ENCODE results near the gene PPP1R3A.

PPP1R3A gene

DNA sequence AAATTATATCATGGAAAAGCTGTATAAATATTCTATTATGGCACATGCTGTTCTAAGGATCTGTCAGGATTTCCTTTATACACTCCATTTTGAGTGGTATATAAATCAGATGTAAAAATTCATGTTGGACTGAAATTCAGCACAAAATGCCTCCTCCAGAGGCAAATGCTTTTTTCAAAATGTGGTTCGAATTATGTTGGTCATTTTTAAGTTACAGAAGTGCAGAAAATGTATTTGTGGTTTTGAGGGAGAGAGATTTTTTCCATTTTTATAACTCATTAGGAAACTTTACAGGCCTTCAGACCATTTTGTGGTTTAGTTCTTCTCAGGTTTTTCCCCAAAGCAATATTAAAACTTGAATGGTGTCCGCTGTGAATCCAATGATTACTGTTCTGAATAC lies 2.9 kb downstream of the PPP1R3A start:
- DNase-seq (ENCODE audit: low read depth), result no peak
- TF ChIP-seq, protein P1, sequence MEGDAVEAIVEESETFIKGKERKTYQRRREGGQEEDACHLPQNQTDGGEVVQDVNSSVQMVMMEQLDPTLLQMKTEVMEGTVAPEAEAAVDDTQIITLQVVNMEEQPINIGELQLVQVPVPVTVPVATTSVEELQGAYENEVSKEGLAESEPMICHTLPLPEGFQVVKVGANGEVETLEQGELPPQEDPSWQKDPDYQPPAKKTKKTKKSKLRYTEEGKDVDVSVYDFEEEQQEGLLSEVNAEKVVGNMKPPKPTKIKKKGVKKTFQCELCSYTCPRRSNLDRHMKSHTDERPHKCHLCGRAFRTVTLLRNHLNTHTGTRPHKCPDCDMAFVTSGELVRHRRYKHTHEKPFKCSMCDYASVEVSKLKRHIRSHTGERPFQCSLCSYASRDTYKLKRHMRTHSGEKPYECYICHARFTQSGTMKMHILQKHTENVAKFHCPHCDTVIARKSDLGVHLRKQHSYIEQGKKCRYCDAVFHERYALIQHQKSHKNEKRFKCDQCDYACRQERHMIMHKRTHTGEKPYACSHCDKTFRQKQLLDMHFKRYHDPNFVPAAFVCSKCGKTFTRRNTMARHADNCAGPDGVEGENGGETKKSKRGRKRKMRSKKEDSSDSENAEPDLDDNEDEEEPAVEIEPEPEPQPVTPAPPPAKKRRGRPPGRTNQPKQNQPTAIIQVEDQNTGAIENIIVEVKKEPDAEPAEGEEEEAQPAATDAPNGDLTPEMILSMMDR (IDR thresholded peaks at IDR 0.05; ENCODE audit: control insufficient read depth, extremely low read depth, insufficient read depth), result no peak
- no peak overlapping the region for H3K4me3 ChIP-seq (ENCODE audit: low read depth, low read length)

DNA sequence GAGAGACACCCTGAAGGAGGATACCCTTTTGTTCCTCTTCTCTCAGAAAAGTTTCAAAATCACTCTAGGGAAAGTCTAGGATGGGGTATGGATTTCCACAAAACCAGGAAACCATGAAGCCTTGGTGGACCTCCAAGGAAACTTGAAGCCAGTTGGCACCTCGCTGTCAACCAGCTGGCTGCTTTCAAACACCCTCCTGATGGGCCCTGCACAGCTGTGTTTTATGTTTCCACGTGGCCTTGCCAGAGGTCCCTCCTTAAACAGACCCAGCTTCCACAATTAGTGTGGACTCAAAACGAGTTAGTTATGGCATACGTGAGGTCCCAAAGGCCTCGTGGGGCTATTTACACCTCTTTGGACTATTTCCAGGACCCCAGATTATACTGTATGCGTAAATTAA lies 5.9 kb downstream of the PPP1R3A start:
- no peak for DNase-seq (ENCODE audit: low read depth)
- no peak overlapping the region for H3K4me3 ChIP-seq (ENCODE audit: low read depth, low read length)
- TF ChIP-seq, protein P1 (IDR thresholded peaks at IDR 0.05; ENCODE audit: control insufficient read depth, extremely low read depth, insufficient read depth), result no peak

DNA sequence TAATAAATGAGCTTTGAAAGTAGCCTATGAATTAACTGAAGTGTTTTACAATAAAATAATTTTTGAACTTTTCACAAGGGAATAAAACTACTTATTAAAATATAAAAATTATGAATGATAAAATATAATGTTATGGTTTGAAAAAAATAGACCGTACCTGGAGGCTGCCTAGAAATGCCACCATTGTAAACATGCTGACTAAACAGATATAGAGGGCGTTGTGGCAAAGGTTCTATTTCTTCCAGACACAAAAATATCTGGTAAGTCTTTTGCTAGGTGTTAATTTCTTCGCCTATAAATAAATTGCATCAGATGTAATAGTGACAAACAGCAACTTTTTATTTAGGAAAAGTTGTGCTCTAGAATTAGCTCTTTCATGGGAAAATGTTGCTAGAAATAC lies 11.2 kb downstream of the PPP1R3A start:
- no peak overlapping the region for H3K4me3 ChIP-seq (ENCODE audit: low read depth, low read length)
- TF ChIP-seq, protein P1 (IDR thresholded peaks at IDR 0.05; ENCODE audit: control insufficient read depth, extremely low read depth, insufficient read depth), result no peak
- no peak for DNase-seq (ENCODE audit: low read depth)

DNA sequence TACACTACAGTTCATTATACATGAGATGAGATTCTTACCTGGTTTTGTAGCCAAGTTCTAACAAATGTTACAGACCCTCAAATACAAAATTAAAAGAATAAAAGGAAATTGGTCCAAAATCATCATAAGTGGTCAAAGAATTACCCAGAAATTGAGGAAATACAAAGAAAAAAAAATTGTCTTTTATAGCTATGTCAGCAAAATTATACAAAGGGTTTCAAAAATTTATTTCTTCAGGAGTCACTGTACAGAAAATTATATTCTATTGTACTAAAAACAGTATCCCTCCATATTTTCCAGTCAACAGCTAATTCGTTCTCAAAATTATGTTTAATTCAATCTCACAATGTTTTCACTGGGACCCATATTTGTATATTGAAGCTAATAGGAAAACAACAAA lies 14.3 kb downstream of the PPP1R3A start:
- no peak for DNase-seq (ENCODE audit: low read depth)
- H3K4me3 ChIP-seq (ENCODE audit: low read depth, low read length), result no peak overlapping the region
- TF ChIP-seq, protein P1 (IDR thresholded peaks at IDR 0.05; ENCODE audit: control insufficient read depth, extremely low read depth, insufficient read depth), result no peak

DNA sequence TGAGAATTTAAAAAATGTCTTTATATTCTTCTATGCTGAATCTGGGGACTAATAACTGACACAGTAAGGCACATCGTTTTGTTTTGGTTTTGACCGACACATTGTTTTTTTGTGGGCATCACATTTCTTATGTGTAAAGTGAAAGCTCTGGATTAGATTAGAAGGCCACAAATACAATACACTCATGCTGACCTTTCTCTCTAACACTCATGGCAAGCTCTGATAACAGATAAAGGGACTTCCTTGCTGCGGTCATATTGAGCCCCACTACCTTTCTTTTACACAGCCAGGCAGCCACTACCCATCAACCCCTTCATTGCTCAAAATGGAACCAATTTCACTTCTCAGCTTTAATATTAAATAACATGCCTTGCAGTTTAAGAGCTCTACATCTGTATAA lies 26.0 kb downstream of the PPP1R3A start:
- no peak for DNase-seq (ENCODE audit: low read depth)
- TF ChIP-seq, protein P1 (IDR thresholded peaks at IDR 0.05; ENCODE audit: control insufficient read depth, extremely low read depth, insufficient read depth), result no peak
- H3K4me3 ChIP-seq (ENCODE audit: low read depth, low read length), result no peak overlapping the region

DNA sequence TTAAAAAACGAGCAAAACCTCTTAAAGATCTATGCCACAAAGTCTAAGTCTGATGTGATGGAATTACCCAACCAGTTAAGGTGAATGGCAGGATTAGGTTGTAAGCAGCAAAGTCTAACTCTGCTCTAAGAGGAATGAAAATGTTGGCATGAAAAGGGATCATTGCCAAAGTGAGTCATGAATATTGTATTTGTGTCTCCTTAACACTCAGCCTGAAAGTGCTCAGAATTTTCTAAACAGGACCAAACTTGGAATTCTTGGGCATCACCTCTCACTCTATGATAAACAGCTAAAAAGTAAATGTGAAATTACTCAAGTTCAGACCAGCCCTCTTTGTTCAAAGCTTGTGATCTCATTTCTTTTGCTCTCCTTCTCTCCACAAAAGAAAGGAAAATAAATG lies 27.0 kb downstream of the PPP1R3A start:
- no peak for DNase-seq (ENCODE audit: low read depth)
- TF ChIP-seq, protein P1 (IDR thresholded peaks at IDR 0.05; ENCODE audit: control insufficient read depth, extremely low read depth, insufficient read depth), result no peak
- H3K4me3 ChIP-seq (ENCODE audit: low read depth, low read length), result no peak overlapping the region

DNA sequence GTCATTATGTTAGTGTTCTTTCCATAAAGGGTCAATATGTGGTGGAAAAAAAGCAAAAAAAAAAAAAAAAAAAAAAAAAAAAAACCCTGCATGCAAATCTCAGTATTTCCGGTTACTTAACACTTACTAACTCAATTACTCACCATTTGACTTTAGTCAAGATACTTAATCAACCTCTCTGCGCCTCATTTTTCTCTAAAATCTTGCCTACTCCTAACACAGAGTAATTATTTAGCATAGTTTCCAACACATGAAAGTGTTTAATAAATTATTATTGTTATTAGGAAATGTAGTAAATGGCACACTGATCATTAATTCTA lies 27.8 kb downstream of the PPP1R3A start:
- no peak for DNase-seq (ENCODE audit: low read depth)
- TF ChIP-seq, protein P1 (IDR thresholded peaks at IDR 0.05; ENCODE audit: control insufficient read depth, extremely low read depth, insufficient read depth), result no peak
- no peak overlapping the region for H3K4me3 ChIP-seq (ENCODE audit: low read depth, low read length)
